ENCODE data around the gene SUSD1. TPM values are rescaled to one million over a fixed set of nuclear protein-coding genes. Genes with fewer than 3 reads are reported as not detected.

SUSD1 gene
- total RNA-seq, 1 donor from 2014 or later, result 16.6 TPM

- no peaks in the 10 kb centered on the region for H3K27me3 Mint-ChIP-seq (ENCODE audit: low read depth, unreplicated experiment)
- H3K27ac ChIP-seq (ENCODE audit: low read depth, low read length), result no peak overlapping the region
- FAIRE-seq, result no peak
Measured at GRCh38 chr9:112063151-112063550, 111.9 kb downstream of the SUSD1 start.

DNA sequence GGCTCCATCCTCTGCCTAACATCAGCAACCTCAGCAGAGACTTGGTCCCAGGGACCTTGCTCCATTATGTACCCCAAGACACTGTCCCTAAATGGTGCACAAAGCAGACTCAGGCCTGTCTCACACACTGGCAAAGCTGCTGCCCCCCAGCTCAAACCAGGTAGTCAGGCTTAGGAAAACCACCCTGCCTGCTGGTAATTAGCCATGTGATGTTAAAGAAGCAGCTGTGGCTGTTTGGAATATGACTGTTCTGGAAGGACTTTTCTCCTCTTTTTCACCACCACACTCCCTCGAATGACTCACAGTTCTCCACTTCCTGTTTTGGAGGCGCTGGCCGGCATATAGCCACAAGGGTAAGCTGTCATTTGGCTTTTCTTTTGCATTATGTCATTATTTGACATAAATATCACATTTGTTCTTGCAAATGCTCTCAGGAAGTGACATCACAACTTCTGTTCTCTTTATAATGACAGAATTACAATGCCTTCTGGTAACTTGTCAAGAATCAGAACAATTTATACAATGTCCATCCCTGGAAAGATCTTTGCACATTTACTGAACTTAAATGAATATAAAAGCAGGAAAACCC is 113.9 kb downstream of the SUSD1 start:
- H3K27me3 Mint-ChIP-seq (ENCODE audit: low read depth, unreplicated experiment), result no peaks in the 10 kb centered on the region
- DNase-seq (ENCODE audit: low read depth) (peak; percentile 99), FAIRE-seq (peak; percentile 76)
- H3K27ac ChIP-seq (ENCODE audit: low read depth, low read length), result peak overlapping the region; percentile 92
- TF ChIP-seq EZH2 (IDR thresholded peaks at IDR 0.05; ENCODE audit: insufficient read depth, low read length), result no peak
- TF ChIP-seq CTCF (IDR thresholded peaks at IDR 0.05; ENCODE audit: insufficient read depth, low read depth, low read length), result no peak
- no peak overlapping the region for H3K4me3 Mint-ChIP-seq (ENCODE audit: unreplicated experiment)
- peak overlapping the region; percentile 77 for H3K9ac ChIP-seq (ENCODE audit: low read length)
- H4K20me1 ChIP-seq (ENCODE audit: insufficient read depth, low read length), result no peaks in the 10 kb centered on the region
- peaks cover 26% of the 10 kb centered on the region for H3K4me1 ChIP-seq (ENCODE audit: insufficient read depth, low read length)
- H3K4me1 Mint-ChIP-seq (ENCODE audit: low read depth, unreplicated experiment), result peaks cover 42% of the 10 kb centered on the region
- H3K36me3 Mint-ChIP-seq (ENCODE audit: low read depth, unreplicated experiment), result peaks cover 12% of the 10 kb centered on the region
- no peaks in the 10 kb centered on the region for H3K9me3 ChIP-seq (ENCODE audit: insufficient read depth, low read depth, low read length)
- no peaks in the 10 kb centered on the region for H3K79me2 ChIP-seq (ENCODE audit: insufficient read depth, low read length)
- H3K4me2 ChIP-seq (ENCODE audit: low read length), result peak overlapping the region; percentile 46
- no peaks in the 10 kb centered on the region for H3K36me3 ChIP-seq (ENCODE audit: insufficient read depth, low read length)
- no peaks in the 10 kb centered on the region for H3K27me3 ChIP-seq (ENCODE audit: insufficient read depth, low read length)
- H3K9me3 Mint-ChIP-seq (ENCODE audit: unreplicated experiment), result peaks cover 12% of the 10 kb centered on the region
- no peak overlapping the region for H2AFZ ChIP-seq (ENCODE audit: low read depth, low read length)
- no peak overlapping the region for H3K4me3 ChIP-seq (ENCODE audit: insufficient read depth, low read depth, low read length)
- peak overlapping the region; percentile 95 for H3K27ac Mint-ChIP-seq (ENCODE audit: unreplicated experiment)

More at GRCh38 chr9:112063151-112063550, 111.9 kb downstream of the SUSD1 start:
- no peak for DNase-seq (ENCODE audit: low read depth)
- H3K4me3 Mint-ChIP-seq (ENCODE audit: unreplicated experiment), result no peak overlapping the region
- H3K9me3 Mint-ChIP-seq (ENCODE audit: unreplicated experiment), result peaks cover 9% of the 10 kb centered on the region
- Histone ChIP-seq H3K4me1 (ENCODE audit: insufficient read depth, low read length) (peaks cover 30% of the 10 kb centered on the region), H4K20me1 (ENCODE audit: insufficient read depth, low read length) (no peaks in the 10 kb centered on the region), H3K4me3 (ENCODE audit: insufficient read depth, low read depth, low read length) (no peak overlapping the region), H3K27me3 (ENCODE audit: insufficient read depth, low read length) (no peaks in the 10 kb centered on the region), H2AFZ (ENCODE audit: low read depth, low read length) (no peak overlapping the region), H3K36me3 (ENCODE audit: insufficient read depth, low read length) (no peaks in the 10 kb centered on the region), H3K79me2 (ENCODE audit: insufficient read depth, low read length) (no peaks in the 10 kb centered on the region), H3K4me2 (ENCODE audit: low read length) (no peak overlapping the region), H3K9me3 (ENCODE audit: insufficient read depth, low read depth, low read length) (no peaks in the 10 kb centered on the region), H3K9ac (ENCODE audit: low read length) (no peak overlapping the region)
- peak overlapping the region; percentile 21 for H3K27ac Mint-ChIP-seq (ENCODE audit: unreplicated experiment)
- TF ChIP-seq EZH2 (IDR thresholded peaks at IDR 0.05; ENCODE audit: insufficient read depth, low read length) (no peak), CTCF (IDR thresholded peaks at IDR 0.05; ENCODE audit: insufficient read depth, low read depth, low read length) (no peak)
- peaks cover 10% of the 10 kb centered on the region for H3K36me3 Mint-ChIP-seq (ENCODE audit: low read depth, unreplicated experiment)
- peaks cover 39% of the 10 kb centered on the region for H3K4me1 Mint-ChIP-seq (ENCODE audit: low read depth, unreplicated experiment)

GRCh38 chr9:112059966-112060320 is 115.2 kb downstream of the SUSD1 start:
- no peak overlapping the region for H3K4me2 ChIP-seq (ENCODE audit: low read length)
- FAIRE-seq (no peak), DNase-seq (ENCODE audit: low read depth) (no peak)
- Mint-ChIP-seq H3K4me1 (ENCODE audit: low read depth, unreplicated experiment) (peaks cover 31% of the 10 kb centered on the region), H3K4me3 (ENCODE audit: unreplicated experiment) (peak overlapping the region; percentile 51), H3K36me3 (ENCODE audit: low read depth, unreplicated experiment) (peaks cover 10% of the 10 kb centered on the region), H3K27me3 (ENCODE audit: low read depth, unreplicated experiment) (no peaks in the 10 kb centered on the region), H3K27ac (ENCODE audit: unreplicated experiment) (peak overlapping the region; percentile 95), H3K9me3 (ENCODE audit: unreplicated experiment) (peaks cover 9% of the 10 kb centered on the region)
- TF ChIP-seq EZH2 (IDR thresholded peaks at IDR 0.05; ENCODE audit: insufficient read depth, low read length) (no peak), CTCF (IDR thresholded peaks at IDR 0.05; ENCODE audit: insufficient read depth, low read depth, low read length) (no peak)
- H3K27me3 ChIP-seq (ENCODE audit: insufficient read depth, low read length), result no peaks in the 10 kb centered on the region
- no peaks in the 10 kb centered on the region for H3K9me3 ChIP-seq (ENCODE audit: insufficient read depth, low read depth, low read length)
- H3K9ac ChIP-seq (ENCODE audit: low read length), result peak overlapping the region; percentile 77
- no peak overlapping the region for H3K4me3 ChIP-seq (ENCODE audit: insufficient read depth, low read depth, low read length)
- no peaks in the 10 kb centered on the region for H4K20me1 ChIP-seq (ENCODE audit: insufficient read depth, low read length)
- H3K4me1 ChIP-seq (ENCODE audit: insufficient read depth, low read length), result peaks cover 17% of the 10 kb centered on the region
- no peaks in the 10 kb centered on the region for H3K36me3 ChIP-seq (ENCODE audit: insufficient read depth, low read length)
- H2AFZ ChIP-seq (ENCODE audit: low read depth, low read length), result no peak overlapping the region
- peak overlapping the region; percentile 92 for H3K27ac ChIP-seq (ENCODE audit: low read depth, low read length)
- no peaks in the 10 kb centered on the region for H3K79me2 ChIP-seq (ENCODE audit: insufficient read depth, low read length)
